HepG2 (cell line): ENCODE measurements around the gene DACH2.
"Not testable (repeated sequence)": the region's sequence is repeated elsewhere in the genome, so short reads cannot be mapped to it uniquely, and the experiment has no call there.

Experiments
- EED ChIP-seq: sonication (generic); formaldehyde crosslinking; IDR thresholded peaks from 2 replicates; pipeline ENCODE4 v1.5.0; 2020; ENCODE audit warnings: mild to moderate bottlenecking, missing genetic modification reagents
- KAT2B ChIP-seq: fragments of 150-350 bp; IDR thresholded peaks from 2 replicates; pipeline ENCODE4 v1.6.1; 2014; ENCODE audit warnings: low read depth, low read length, borderline replicate concordance
- POLR2A ChIP-seq, 2 experiments: IDR thresholded peaks; 2 replicates each; pipeline ENCODE4 v1.6.1; 2011; ENCODE audit warnings: low read depth in 2 of 2, low read length in 2 of 2, mild to moderate bottlenecking in 1 of 2, moderate library complexity in 1 of 2; ENCODE audit not compliant: insufficient read depth in 1 of 2
- SIN3A ChIP-seq: IDR thresholded peaks from 2 replicates; pipeline ENCODE4 v1.6.1; 2011; ENCODE audit warnings: low read depth, mild to moderate bottlenecking, control low read depth, low read length, borderline replicate concordance
- SMARCE1 ChIP-seq: fragments of 450-650 bp; IDR thresholded peaks from 2 replicates; pipeline ENCODE4 v1.6.1; 2017; ENCODE audit warnings: borderline replicate concordance
- ZNF24 ChIP-seq: fragments of 450-650 bp; IDR thresholded peaks from 2 replicates; pipeline ENCODE4 v1.6.1; 2017; ENCODE audit warnings: antibody characterized with exemption, mild to moderate bottlenecking
- ZNF816 ChIP-seq: sonication (generic); formaldehyde crosslinking; IDR thresholded peaks from 2 replicates; pipeline ENCODE4 v1.8.0; 2022; ENCODE audit warnings: missing genetic modification reagents, mild to moderate bottlenecking, borderline replicate concordance
- TF ChIP-seq, protein P1 (sequence below): sonication (generic); formaldehyde crosslinking; IDR thresholded peaks from 2 replicates; pipeline ENCODE4 v1.4.0; 2020; ENCODE audit warnings: missing genetic modification reagents
- TF ChIP-seq, protein P2 (sequence below): sonication (generic); formaldehyde crosslinking; IDR thresholded peaks from 2 replicates; pipeline ENCODE4 v1.5.0; 2020; ENCODE audit warnings: mild to moderate bottlenecking, missing genetic modification reagents, moderate library complexity
- TF ChIP-seq, protein P3 (sequence below): sonication (generic); formaldehyde crosslinking; IDR thresholded peaks from 2 replicates; pipeline ENCODE4 v1.5.0; 2020; ENCODE audit warnings: missing genetic modification reagents

DNA sequence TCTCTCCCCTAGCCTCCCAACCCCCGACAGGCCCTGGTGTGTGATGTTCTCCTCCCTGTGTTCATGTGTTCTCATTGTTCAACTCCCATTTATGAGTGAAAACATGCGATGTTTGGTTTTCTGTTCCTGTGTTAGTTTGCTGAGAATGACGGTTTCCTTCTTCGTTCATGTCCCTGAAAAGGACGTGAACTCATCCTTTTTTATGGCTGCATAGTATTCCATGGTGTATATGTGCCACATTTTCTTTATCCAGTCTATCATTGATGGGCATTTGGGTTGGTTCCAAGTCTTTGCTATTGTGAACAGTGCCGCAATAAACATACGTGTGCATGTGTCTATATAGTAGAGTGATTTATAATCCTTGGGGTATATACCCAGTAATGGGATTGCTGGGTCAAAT, 33.1 kb downstream of the DACH2 start:
- TF ChIP-seq KAT2B; SMARCE1; SIN3A; ZNF24; ZNF816 (CRISPR knock-in tag); POLR2A (IDR thresholded peaks at IDR 0.05; ENCODE audit: insufficient read depth in 1 of 2, low read depth in 2 of 2, low read length in 2 of 2); EED (CRISPR knock-in tag): not testable (repeated sequence)
- TF ChIP-seq, protein P1, sequence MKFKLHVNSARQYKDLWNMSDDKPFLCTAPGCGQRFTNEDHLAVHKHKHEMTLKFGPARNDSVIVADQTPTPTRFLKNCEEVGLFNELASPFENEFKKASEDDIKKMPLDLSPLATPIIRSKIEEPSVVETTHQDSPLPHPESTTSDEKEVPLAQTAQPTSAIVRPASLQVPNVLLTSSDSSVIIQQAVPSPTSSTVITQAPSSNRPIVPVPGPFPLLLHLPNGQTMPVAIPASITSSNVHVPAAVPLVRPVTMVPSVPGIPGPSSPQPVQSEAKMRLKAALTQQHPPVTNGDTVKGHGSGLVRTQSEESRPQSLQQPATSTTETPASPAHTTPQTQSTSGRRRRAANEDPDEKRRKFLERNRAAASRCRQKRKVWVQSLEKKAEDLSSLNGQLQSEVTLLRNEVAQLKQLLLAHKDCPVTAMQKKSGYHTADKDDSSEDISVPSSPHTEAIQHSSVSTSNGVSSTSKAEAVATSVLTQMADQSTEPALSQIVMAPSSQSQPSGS (CRISPR knock-in tag) = not testable (repeated sequence)
- TF ChIP-seq, protein P2, sequence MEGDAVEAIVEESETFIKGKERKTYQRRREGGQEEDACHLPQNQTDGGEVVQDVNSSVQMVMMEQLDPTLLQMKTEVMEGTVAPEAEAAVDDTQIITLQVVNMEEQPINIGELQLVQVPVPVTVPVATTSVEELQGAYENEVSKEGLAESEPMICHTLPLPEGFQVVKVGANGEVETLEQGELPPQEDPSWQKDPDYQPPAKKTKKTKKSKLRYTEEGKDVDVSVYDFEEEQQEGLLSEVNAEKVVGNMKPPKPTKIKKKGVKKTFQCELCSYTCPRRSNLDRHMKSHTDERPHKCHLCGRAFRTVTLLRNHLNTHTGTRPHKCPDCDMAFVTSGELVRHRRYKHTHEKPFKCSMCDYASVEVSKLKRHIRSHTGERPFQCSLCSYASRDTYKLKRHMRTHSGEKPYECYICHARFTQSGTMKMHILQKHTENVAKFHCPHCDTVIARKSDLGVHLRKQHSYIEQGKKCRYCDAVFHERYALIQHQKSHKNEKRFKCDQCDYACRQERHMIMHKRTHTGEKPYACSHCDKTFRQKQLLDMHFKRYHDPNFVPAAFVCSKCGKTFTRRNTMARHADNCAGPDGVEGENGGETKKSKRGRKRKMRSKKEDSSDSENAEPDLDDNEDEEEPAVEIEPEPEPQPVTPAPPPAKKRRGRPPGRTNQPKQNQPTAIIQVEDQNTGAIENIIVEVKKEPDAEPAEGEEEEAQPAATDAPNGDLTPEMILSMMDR (CRISPR knock-in tag) = not testable (repeated sequence)
- TF ChIP-seq, protein P3, sequence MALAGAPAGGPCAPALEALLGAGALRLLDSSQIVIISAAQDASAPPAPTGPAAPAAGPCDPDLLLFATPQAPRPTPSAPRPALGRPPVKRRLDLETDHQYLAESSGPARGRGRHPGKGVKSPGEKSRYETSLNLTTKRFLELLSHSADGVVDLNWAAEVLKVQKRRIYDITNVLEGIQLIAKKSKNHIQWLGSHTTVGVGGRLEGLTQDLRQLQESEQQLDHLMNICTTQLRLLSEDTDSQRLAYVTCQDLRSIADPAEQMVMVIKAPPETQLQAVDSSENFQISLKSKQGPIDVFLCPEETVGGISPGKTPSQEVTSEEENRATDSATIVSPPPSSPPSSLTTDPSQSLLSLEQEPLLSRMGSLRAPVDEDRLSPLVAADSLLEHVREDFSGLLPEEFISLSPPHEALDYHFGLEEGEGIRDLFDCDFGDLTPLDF = not testable (repeated sequence)
